Measurements from ENCODE around the gene KRTAP4-9. TPM values are rescaled to one million over a fixed set of nuclear protein-coding genes. Genes with fewer than 3 reads are reported as not detected.
"Not testable (repeated sequence)": the region's sequence is repeated elsewhere in the genome, so short reads cannot be mapped to it uniquely, and the experiment has no call there.

KRTAP4-9 gene
- total and polyA plus RNA-seq, 2 donors from 2014 or later = not detected

- DNase-seq (no peak), FAIRE-seq (no peak)
- no peak overlapping the region for H3K27ac ChIP-seq (ENCODE audit: low read depth in 2 of 2, low read length in 2 of 2)
- no peak overlapping the region for H3K9ac ChIP-seq (ENCODE audit: low read length in 3 of 3)
- intact Hi-C loops (cut with DNase I) = no loop called here
- no peaks in the 10 kb centered on the region for H3K4me1 ChIP-seq (ENCODE audit: control insufficient read depth in 2 of 3, insufficient read depth in 2 of 3, low read depth in 1 of 3, low read length in 3 of 3)
- no peak overlapping the region for H3K4me3 ChIP-seq (ENCODE audit: low read length in 3 of 3)
- H3K9me3 ChIP-seq (ENCODE audit: control insufficient read depth in 2 of 3, insufficient read depth in 1 of 3, low read length in 3 of 3) = peaks cover 0 to 9% (median 0%) of the 10 kb centered on the region in 3 donors
- H3K36me3 ChIP-seq (ENCODE audit: control insufficient read depth in 2 of 3, insufficient read depth in 3 of 3, low read length in 3 of 3) = no peaks in the 10 kb centered on the region
- H3K27me3 ChIP-seq (ENCODE audit: control insufficient read depth, insufficient read depth, low read length) = no peaks in the 10 kb centered on the region
- TF ChIP-seq CTCF (IDR thresholded peaks at IDR 0.05; ENCODE audit: borderline replicate concordance, extremely low read depth, insufficient read depth) = no peak
These were observed 39.7 kb downstream of the KRTAP4-9 start for GRCh38 chr17:41144846-41145245.

- H3K4me3 ChIP-seq (ENCODE audit: low read length in 3 of 3) = no peak overlapping the region
- no peak overlapping the region for H3K9ac ChIP-seq (ENCODE audit: low read length in 3 of 3)
- no peak for TF ChIP-seq CTCF (IDR thresholded peaks at IDR 0.05; ENCODE audit: borderline replicate concordance, extremely low read depth, insufficient read depth)
- peaks cover 0 to 9% (median 0%) of the 10 kb centered on the region in 3 donors for H3K9me3 ChIP-seq (ENCODE audit: control insufficient read depth in 2 of 3, insufficient read depth in 1 of 3, low read length in 3 of 3)
- no peak overlapping the region for H3K27ac ChIP-seq (ENCODE audit: low read depth in 2 of 2, low read length in 2 of 2)
- H3K4me1 ChIP-seq (ENCODE audit: control insufficient read depth in 2 of 3, insufficient read depth in 2 of 3, low read depth in 1 of 3, low read length in 3 of 3) = no peaks in the 10 kb centered on the region
- DNase-seq (no peak), FAIRE-seq (no peak)
- H3K27me3 ChIP-seq (ENCODE audit: control insufficient read depth, insufficient read depth, low read length) = no peaks in the 10 kb centered on the region
- intact Hi-C loops (cut with DNase I) = no loop called here
- no peaks in the 10 kb centered on the region for H3K36me3 ChIP-seq (ENCODE audit: control insufficient read depth in 2 of 3, insufficient read depth in 3 of 3, low read length in 3 of 3)
These were observed 40.1 kb downstream of the KRTAP4-9 start for GRCh38 chr17:41145261-41145660.

- no peaks in the 10 kb centered on the region for H3K36me3 ChIP-seq (ENCODE audit: control insufficient read depth in 2 of 3, insufficient read depth in 3 of 3, low read length in 3 of 3)
- no peak overlapping the region for H3K27ac ChIP-seq (ENCODE audit: low read depth in 2 of 2, low read length in 2 of 2)
- H3K4me1 ChIP-seq (ENCODE audit: control insufficient read depth in 2 of 3, insufficient read depth in 2 of 3, low read depth in 1 of 3, low read length in 3 of 3) = no peaks in the 10 kb centered on the region
- TF ChIP-seq CTCF (IDR thresholded peaks at IDR 0.05; ENCODE audit: borderline replicate concordance, extremely low read depth, insufficient read depth) = no peak
- H3K9ac ChIP-seq (ENCODE audit: low read length in 3 of 3) = no peak overlapping the region
- no peak for DNase-seq
- H3K27me3 ChIP-seq (ENCODE audit: control insufficient read depth, insufficient read depth, low read length) = no peaks in the 10 kb centered on the region
- no peak overlapping the region for H3K4me3 ChIP-seq (ENCODE audit: low read length in 3 of 3)
- FAIRE-seq = no peak
- intact Hi-C loops (cut with DNase I) = no loop called here
- peaks cover 0 to 9% (median 0%) of the 10 kb centered on the region in 3 donors for H3K9me3 ChIP-seq (ENCODE audit: control insufficient read depth in 2 of 3, insufficient read depth in 1 of 3, low read length in 3 of 3)
These were observed 42.5 kb downstream of the KRTAP4-9 start for GRCh38 chr17:41147531-41148204.

- H3K36me3 ChIP-seq (ENCODE audit: control insufficient read depth in 2 of 3, insufficient read depth in 3 of 3, low read length in 3 of 3); H3K27ac ChIP-seq (ENCODE audit: low read depth in 2 of 2, low read length in 2 of 2); H3K27me3 ChIP-seq (ENCODE audit: control insufficient read depth, insufficient read depth, low read length); H3K4me3 ChIP-seq (ENCODE audit: low read length in 3 of 3); DNase-seq; H3K9ac ChIP-seq (ENCODE audit: low read length in 3 of 3); H3K4me1 ChIP-seq (ENCODE audit: control insufficient read depth in 2 of 3, insufficient read depth in 2 of 3, low read depth in 1 of 3, low read length in 3 of 3); intact Hi-C loops (cut with DNase I); FAIRE-seq; H3K9me3 ChIP-seq (ENCODE audit: control insufficient read depth in 2 of 3, insufficient read depth in 1 of 3, low read length in 3 of 3): not testable (repeated sequence)
These were observed 43.9 kb downstream of the KRTAP4-9 start for GRCh38 chr17:41148971-41149651.

All from kidney (tissue), 14 donors.